SK-N-MC (cell line): Measurements from ENCODE around the gene CRYGN.
A peak's percentile ranks its signal among the peaks of the same experiment; 100 is the strongest.

Source experiments
- DNase-seq: peaks from one replicate; pipeline ENCODE4 v3.0.0-alpha.2; 2011; ENCODE audit warnings: low read depth, low spot score
- H3K27ac ChIP-seq: fragments of 200-600 bp; sonication (generic); 2 replicates; pipeline ENCODE4 v1.5.1; 2016; ENCODE audit warnings: mixed run types
- H3K36me3 ChIP-seq: fragments of 200-600 bp; sonication (generic); 2 replicates; pipeline ENCODE4 v1.6.1; 2017; ENCODE audit warnings: antibody characterized with exemption, low read length, mixed read lengths; ENCODE audit not compliant: insufficient read depth
- H3K4me3 ChIP-seq: fragments of 200-600 bp; sonication (generic); 2 replicates; pipeline ENCODE4 v1.5.1; 2016
- H3K9ac ChIP-seq: fragments of 200-600 bp; sonication (generic); 2 replicates; pipeline ENCODE4 v1.8.0; 2017; ENCODE audit warnings: mixed run types, mixed read lengths; ENCODE audit not compliant: insufficient read length
- H3K9me3 ChIP-seq: fragments of 200-600 bp; sonication (generic); 2 replicates; pipeline ENCODE4 v1.6.1; 2017; ENCODE audit warnings: low read depth, mild to moderate bottlenecking, antibody characterized with exemption, low read length, moderate library complexity, mixed read lengths
- EZH2 ChIP-seq: fragments of 200-600 bp; sonication (generic); IDR thresholded peaks from one replicate; pipeline ENCODE4 v1.6.1; 2017; ENCODE audit warnings: antibody characterized with exemption
- FOXP2 ChIP-seq: optimal IDR thresholded peaks from 2 replicates; pipeline ENCODE3; 2011; ENCODE audit warnings: mild to moderate bottlenecking, moderate library complexity; ENCODE audit not compliant: insufficient read depth; ENCODE audit errors: extremely low read length, control extremely low read depth
- POLR2AphosphoS5 ChIP-seq: IDR thresholded peaks from 2 replicates; pipeline ENCODE4 v1.6.1; 2012; ENCODE audit warnings: mild to moderate bottlenecking, low read depth, low read length, borderline replicate concordance

The CRYGN gene

DNA sequence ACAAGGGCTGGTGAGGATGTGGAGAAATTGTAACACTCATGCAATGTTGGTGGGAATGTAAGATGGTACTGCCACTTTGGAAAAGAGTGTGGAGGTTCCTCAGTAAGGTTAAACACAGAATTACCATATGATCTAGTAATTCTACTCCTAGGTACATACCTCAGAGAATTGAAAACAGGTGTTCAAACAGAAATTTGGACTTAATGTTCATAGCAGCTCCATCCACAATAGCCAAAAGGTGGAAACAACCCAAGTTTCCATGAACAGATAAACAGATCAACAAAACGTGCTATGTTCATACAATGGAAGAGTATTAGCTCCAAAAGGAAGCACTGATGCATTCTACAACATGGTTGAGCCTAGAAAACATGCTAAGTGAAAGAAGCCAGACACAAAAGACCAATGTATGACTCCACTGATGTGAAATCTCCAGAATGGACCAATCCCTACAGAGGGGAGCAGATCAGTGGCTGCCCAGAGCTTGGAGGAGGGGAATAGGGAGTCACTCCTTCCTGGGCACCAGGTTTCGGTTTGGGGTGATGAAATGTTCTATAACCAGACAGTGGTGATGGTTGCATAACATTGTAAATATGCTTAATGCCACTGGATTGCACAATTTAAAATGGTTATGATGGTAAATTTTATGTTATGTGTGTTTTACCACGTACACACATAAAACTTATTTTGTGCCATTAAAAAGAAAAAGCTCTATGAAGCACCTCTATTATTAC, 24.4 kb downstream of the CRYGN start:
- DNase-seq, result no peak
- no peak overlapping the region for H3K4me3 ChIP-seq

GRCh38 chr7:151413241-151413640, 26.7 kb downstream of the CRYGN start:
- TF ChIP-seq POLR2AphosphoS5 (no peak), EZH2 (no peak), FOXP2 (no peak)

More for the DNA sequence above, 24.4 kb downstream of the CRYGN start:
- no peak overlapping the region for H3K9ac ChIP-seq
- H3K9me3 ChIP-seq, result no peaks in the 10 kb centered on the region
- no peak overlapping the region for H3K27ac ChIP-seq
- no peaks in the 10 kb centered on the region for H3K36me3 ChIP-seq
- no peak for TF ChIP-seq FOXP2

GRCh38 chr7:151412318-151412717, 27.6 kb downstream of the CRYGN start:
- Histone ChIP-seq H3K9ac (no peak overlapping the region), H3K36me3 (no peaks in the 10 kb centered on the region), H3K4me3 (no peak overlapping the region), H3K27ac (no peak overlapping the region), H3K9me3 (no peaks in the 10 kb centered on the region)
- TF ChIP-seq FOXP2 (no peak), EZH2 (no peak), POLR2AphosphoS5 (no peak)
- DNase-seq, result no peak

More at GRCh38 chr7:151413241-151413640, 26.7 kb downstream of the CRYGN start:
- no peak for DNase-seq
- Histone ChIP-seq H3K9me3 (no peaks in the 10 kb centered on the region), H3K9ac (no peak overlapping the region), H3K4me3 (no peak overlapping the region), H3K27ac (no peak overlapping the region), H3K36me3 (no peaks in the 10 kb centered on the region)

DNA sequence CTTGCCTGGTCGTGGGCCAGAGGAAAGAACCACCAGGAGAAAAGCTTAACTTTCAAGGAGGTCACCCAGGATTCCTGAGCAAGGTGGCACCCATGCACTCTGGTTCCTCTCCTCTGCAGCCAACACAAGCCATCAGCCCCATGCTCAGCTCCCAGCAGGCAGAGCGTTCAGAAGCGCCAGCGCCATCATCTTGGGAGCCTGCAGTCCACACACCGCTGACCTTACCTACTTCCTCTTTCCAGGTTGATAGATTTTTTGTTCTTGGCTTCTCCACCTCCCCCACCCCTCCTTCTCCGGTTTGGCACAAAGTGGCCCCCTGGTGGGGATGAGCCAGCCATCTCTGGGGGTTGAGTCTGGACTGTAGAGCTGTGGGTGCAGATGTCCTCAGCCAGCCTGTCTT, 28.4 kb downstream of the CRYGN start:
- Histone ChIP-seq H3K9me3 (no peaks in the 10 kb centered on the region), H3K4me3 (no peak overlapping the region), H3K36me3 (no peaks in the 10 kb centered on the region), H3K27ac (no peak overlapping the region), H3K9ac (no peak overlapping the region)
- no peak for TF ChIP-seq EZH2
- no peak for TF ChIP-seq POLR2AphosphoS5
- no peak for TF ChIP-seq FOXP2
- no peak for DNase-seq

- Histone ChIP-seq H3K27ac (no peak overlapping the region), H3K36me3 (no peaks in the 10 kb centered on the region), H3K9ac (peak overlapping the region; percentile 71), H3K4me3 (peak overlapping the region; percentile 87), H3K9me3 (no peaks in the 10 kb centered on the region)
- DNase-seq, result no peak
- no peak for TF ChIP-seq EZH2
- TF ChIP-seq POLR2AphosphoS5, result 0 out of 2 replicates have a peak, but pooled peaks have one; percentile 10
These were observed 29.2 kb downstream of the CRYGN start for GRCh38 chr7:151410405-151411390.

DNA sequence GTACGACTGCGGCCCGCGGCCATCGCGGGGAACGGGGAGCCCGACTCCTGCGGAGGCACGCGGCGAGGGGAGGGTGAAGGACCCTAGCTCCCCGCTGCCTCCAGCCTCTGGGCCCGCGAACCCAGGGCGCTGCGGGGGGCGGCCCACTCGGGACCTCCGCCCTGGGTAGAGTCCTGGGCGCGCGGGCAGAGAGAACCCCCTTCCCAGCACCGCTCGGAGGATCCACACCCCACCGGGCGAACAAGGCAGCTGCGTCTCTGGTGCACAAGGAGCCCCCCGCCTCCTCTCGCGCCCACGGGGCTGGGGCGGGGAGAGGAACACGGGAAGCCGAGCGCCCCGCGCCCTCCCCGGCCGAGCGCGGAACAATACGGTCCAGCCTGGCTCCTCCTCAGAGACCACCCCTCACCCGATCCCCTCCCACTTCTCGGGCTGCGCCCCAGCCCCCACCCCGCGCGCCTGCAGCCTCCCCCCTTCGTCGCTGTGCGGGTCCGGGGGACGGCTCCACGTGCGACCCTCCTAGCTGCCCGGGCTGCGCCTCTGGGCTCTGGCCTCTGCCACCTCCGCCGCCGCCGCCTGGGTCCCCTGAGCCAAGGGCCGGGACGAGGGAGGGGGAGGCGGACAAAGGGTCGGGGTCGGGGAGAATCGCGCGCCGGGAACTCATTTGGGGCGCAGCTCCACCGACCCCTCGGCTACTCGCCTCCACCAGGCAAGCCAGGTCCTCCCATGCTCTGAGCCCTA, 30.1 kb downstream of the CRYGN start, which contains the start of gene WDR86:
TSS of gene WDR86 (minus strand) at position 372 of the 738 bp plus-strand sequence. CDS start 449 bp downstream, outside the sequence.
- no peak for DNase-seq
- no peak for TF ChIP-seq FOXP2
- peak; percentile 26; the same call in 1 of the 2 replicates for TF ChIP-seq POLR2AphosphoS5
- peak within 1 kb of the TSS; percentile 71 for H3K9ac ChIP-seq
- H3K27ac ChIP-seq, result no peak within 1 kb of the TSS
- H3K4me3 ChIP-seq, result peak within 1 kb of the TSS; percentile 87
- no peaks in the 10 kb centered on the region for H3K36me3 ChIP-seq
- no peaks in the 10 kb centered on the region for H3K9me3 ChIP-seq

DNA sequence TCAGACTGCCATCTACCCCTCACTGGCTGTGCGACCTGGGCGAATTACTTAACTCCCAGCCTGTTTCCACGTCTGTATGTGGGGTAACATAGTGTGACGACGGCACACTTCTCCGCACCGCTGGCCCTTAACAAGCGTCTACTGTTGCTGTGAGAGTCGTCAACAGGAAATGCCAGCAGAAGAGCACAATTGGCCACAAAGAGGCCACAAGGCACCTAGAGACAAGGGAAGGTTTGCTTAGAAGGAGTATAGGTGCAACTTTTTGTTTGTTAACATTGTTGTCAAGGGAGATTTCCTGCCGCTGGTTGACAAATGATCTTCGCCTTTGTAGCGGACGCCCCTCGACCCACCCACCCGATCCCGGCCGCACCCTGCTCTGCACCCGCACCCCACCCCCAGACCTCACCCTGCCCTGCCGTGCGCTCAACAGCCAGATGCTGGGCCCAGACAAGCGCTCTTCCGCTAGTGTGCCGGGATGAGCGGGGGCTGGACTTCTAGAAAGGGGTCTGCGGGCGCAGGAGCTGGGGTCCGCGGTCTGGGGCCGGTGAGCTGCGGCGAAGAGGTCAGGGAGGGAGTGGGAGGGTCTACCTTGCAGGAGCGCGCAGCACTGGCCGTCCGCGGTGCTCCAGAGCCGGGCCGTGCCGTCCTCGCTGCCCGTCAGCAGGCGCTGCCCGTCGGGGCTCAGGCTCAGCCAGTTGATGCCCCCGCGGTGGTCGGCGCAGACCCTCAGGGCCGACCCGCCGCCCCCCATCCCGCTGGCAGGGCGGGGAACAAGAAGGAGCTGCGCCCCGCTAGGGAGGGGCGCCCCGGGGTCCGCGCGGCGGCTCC, 30.9 kb downstream of the CRYGN start:
- Histone ChIP-seq H3K36me3 (no peaks in the 10 kb centered on the region), H3K9me3 (no peaks in the 10 kb centered on the region), H3K4me3 (peak overlapping the region; percentile 87), H3K9ac (peak overlapping the region; percentile 71), H3K27ac (no peak overlapping the region)
- no peak for DNase-seq
- no peak for TF ChIP-seq FOXP2
